ENCODE results near the gene EXOC3L1. TPM values are rescaled to one million over a fixed set of nuclear protein-coding genes. Genes with fewer than 3 reads are reported as not detected.

EXOC3L1 gene, protein sequence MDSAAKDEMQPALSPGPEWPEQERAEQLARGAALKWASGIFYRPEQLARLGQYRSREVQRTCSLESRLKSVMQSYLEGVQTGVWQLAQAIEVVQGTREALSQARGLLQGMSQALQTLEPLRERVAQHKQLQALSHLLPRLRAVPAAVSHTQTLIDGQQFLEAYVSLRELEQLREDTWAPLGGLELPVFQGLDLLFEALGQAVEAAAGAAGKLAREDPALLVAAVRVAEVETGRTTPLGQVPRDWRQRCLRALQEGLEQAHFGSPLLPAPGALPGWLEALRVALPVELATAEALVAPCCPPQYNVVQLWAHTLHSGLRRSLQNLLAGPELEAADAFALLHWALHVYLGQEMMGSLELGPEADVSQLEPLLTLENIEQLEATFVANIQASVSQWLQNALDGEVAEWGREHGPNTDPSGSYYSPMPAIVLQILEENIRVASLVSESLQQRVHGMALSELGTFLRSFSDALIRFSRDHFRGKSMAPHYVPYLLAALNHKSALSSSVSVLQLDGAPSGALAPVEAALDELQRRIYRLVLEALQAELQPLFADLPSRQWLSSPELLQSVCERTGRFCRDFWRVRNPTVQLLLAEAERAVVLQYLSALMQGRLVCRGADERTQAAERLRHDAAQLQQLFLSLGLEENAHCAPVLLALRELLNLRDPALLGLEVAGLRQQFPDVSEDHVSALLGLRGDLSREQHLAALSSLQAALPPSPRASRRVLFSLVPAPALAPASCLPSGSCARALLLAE
- under 1 TPM in 2 of 5 experiments, not detected in 3; 0.58 to 0.73 TPM for total RNA-seq
- not detected for polyA plus RNA-seq
- total RNA-seq: not detected

DNA sequence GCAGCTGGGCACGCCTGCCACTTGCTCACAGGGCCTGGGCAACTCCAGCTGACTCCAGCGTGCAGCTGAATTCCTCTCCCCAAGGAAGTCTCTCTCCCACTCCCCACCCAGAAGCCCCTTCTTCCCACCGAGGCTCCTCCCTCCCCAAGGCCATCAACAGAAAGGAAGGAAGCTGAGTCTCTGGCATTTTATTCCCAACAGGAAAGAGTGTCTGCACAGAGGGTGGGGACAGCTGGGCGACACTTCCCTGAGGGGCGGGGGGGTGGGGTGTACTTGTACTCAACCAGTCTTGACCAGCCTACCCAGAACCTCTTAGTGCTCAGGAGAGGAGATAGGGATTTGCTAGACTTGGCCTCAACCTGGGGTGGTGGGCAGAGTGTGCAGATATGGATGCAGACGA, at the start of gene EXOC3L1:
EXOC3L1 (minus strand) TSS at position 96 of the 400 bp plus-strand sequence. CDS start 460 bp downstream, outside the sequence.
- ATAC-seq (no peak), DNase-seq (no peak)
- Mint-ChIP-seq H3K4me3 (peak within 1 kb of the TSS in 4 of 10 donors; percentile 23 to 92 (median 42)), H3K9me3 (no peaks in the 10 kb centered on the region), H3K27ac (no peak within 1 kb of the TSS), H3K27me3 (peaks cover 0 to 15% (median 0%) of the 10 kb centered on the region in 5 donors), H3K36me3 (peaks cover 0 to 10% (median 0%) of the 10 kb centered on the region in 5 donors), H3K4me1 (peaks cover 13 to 44% (median 37%) of the 10 kb centered on the region in 7 donors)
- intact Hi-C loops (cut with micrococcal nuclease): no loop called here
- Histone ChIP-seq H3K4me1 (ENCODE audit: control insufficient read depth in 2 of 2, insufficient read depth in 2 of 2, low read length in 2 of 2) (peaks cover 31 to 34% of the 10 kb centered on the region in 2 donors), H3K27ac (ENCODE audit: low read depth, low read length) (no peak within 1 kb of the TSS), H3K9me3 (ENCODE audit: control insufficient read depth in 2 of 3, low read length in 3 of 3) (no peaks in the 10 kb centered on the region), H3K36me3 (ENCODE audit: control insufficient read depth in 2 of 3, insufficient read depth in 3 of 3, low read length in 3 of 3) (peaks cover 7 to 14% (median 10%) of the 10 kb centered on the region in 3 experiments), H3K4me3 (ENCODE audit: low read length) (no peak within 1 kb of the TSS), H3K27me3 (ENCODE audit: control insufficient read depth in 2 of 2, insufficient read depth in 2 of 2, low read length in 2 of 2) (no peaks in the 10 kb centered on the region)
- ChIA-PET CTCF (interaction anchor here (1.2 to 1.7 kb wide), 2 partner anchors 35 to 54 kb away, joined by 4 read pairs; no protein-coding TSS in a partner anchor), POLR2A (no interaction called here)

- CTCF ChIA-PET: interaction anchor here (0.6 to 1.7 kb wide), 3 partner anchors 12 to 286 kb away, joined by 3 to 6 read pairs (median 3); partner anchors contain the start of gene TMEM208
Measured at GRCh38 chr16:67238806-67239470, 49.0 kb upstream of the EXOC3L1 start.

DNA sequence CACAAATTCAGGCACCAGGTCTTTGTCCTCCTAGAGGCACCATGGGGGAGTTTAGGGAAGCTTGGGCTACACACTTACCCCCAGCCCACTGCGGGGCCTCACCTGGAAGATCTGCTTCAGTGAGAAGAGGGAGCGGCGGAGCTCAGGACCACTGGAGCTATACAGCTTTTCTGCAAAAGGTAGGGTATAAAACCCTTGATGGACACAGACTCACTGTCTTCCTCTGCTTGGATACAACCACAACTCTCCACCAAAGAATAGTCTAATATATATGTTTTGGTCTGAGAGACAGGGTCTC, 48.3 kb upstream of the EXOC3L1 start:
- no peak overlapping the region for H3K4me3 Mint-ChIP-seq
- H3K36me3 Mint-ChIP-seq: peaks cover 0 to 20% (median 7%) of the 10 kb centered on the region in 5 donors
- H3K4me1 Mint-ChIP-seq: peaks cover 0 to 28% (median 4%) of the 10 kb centered on the region in 7 donors
- Histone ChIP-seq H3K27ac (ENCODE audit: low read depth, low read length) (no peak overlapping the region), H3K4me3 (ENCODE audit: low read length) (no peak overlapping the region), H3K27me3 (ENCODE audit: control insufficient read depth in 2 of 2, insufficient read depth in 2 of 2, low read length in 2 of 2) (no peaks in the 10 kb centered on the region), H3K36me3 (ENCODE audit: control insufficient read depth in 2 of 3, insufficient read depth in 3 of 3, low read length in 3 of 3) (peaks cover 0 to 60% (median 3%) of the 10 kb centered on the region in 3 experiments), H3K9me3 (ENCODE audit: control insufficient read depth in 2 of 3, low read length in 3 of 3) (no peaks in the 10 kb centered on the region), H3K4me1 (ENCODE audit: control insufficient read depth in 2 of 2, insufficient read depth in 2 of 2, low read length in 2 of 2) (peaks cover 0 to 5% of the 10 kb centered on the region in 2 donors)
- DNase-seq (no peak), ATAC-seq (no peak)
- CTCF ChIA-PET: interaction anchor here (0.6 to 0.7 kb wide), 2 partner anchors 53 to 285 kb away, joined by 3 read pairs; no protein-coding TSS in a partner anchor
- H3K27me3 Mint-ChIP-seq: no peaks in the 10 kb centered on the region
- no peak overlapping the region for H3K27ac Mint-ChIP-seq
- POLR2A ChIA-PET: interaction anchor here (0.5 to 2.5 kb wide), 4 partner anchors 9 to 20 kb away, joined by 3 to 13 read pairs (median 4); partner anchors contain the start of gene TMEM208
- intact Hi-C loops (cut with micrococcal nuclease): no loop called here
- H3K9me3 Mint-ChIP-seq: no peaks in the 10 kb centered on the region

More at GRCh38 chr16:67238806-67239470, 49.0 kb upstream of the EXOC3L1 start:
- H3K27ac ChIP-seq (ENCODE audit: low read depth, low read length): no peak overlapping the region
- intact Hi-C loops (cut with micrococcal nuclease): no loop called here
- POLR2A ChIA-PET: interaction anchor here (0.5 to 2.5 kb wide), 4 partner anchors 9 to 20 kb away, joined by 3 to 13 read pairs (median 4); partner anchors contain the start of gene TMEM208
- no peak for ATAC-seq
- Mint-ChIP-seq H3K27ac (peak overlapping the region in 2 of 9 donors; percentile 14 to 38), H3K27me3 (no peaks in the 10 kb centered on the region), H3K4me1 (peaks cover 0 to 35% (median 5%) of the 10 kb centered on the region in 7 donors), H3K9me3 (no peaks in the 10 kb centered on the region), H3K4me3 (no peak overlapping the region), H3K36me3 (peaks cover 0 to 16% (median 7%) of the 10 kb centered on the region in 5 donors)
- no peaks in the 10 kb centered on the region for H3K27me3 ChIP-seq (ENCODE audit: control insufficient read depth in 2 of 2, insufficient read depth in 2 of 2, low read length in 2 of 2)
- no peak overlapping the region for H3K4me3 ChIP-seq (ENCODE audit: low read length)
- DNase-seq: no peak
- H3K4me1 ChIP-seq (ENCODE audit: control insufficient read depth in 2 of 2, insufficient read depth in 2 of 2, low read length in 2 of 2): peaks cover 0 to 10% of the 10 kb centered on the region in 2 donors
- peaks cover 0 to 55% (median 3%) of the 10 kb centered on the region in 3 experiments for H3K36me3 ChIP-seq (ENCODE audit: control insufficient read depth in 2 of 3, insufficient read depth in 3 of 3, low read length in 3 of 3)
- H3K9me3 ChIP-seq (ENCODE audit: control insufficient read depth in 2 of 3, low read length in 3 of 3): no peaks in the 10 kb centered on the region

GRCh38 chr16:67237396-67238277, 47.7 kb upstream of the EXOC3L1 start:
- H3K4me1 ChIP-seq (ENCODE audit: control insufficient read depth in 2 of 2, insufficient read depth in 2 of 2, low read length in 2 of 2): peaks cover 0 to 5% of the 10 kb centered on the region in 2 donors
- DNase-seq (no peak), ATAC-seq (no peak)
- H3K4me1 Mint-ChIP-seq: peaks cover 0 to 28% (median 4%) of the 10 kb centered on the region in 7 donors
- no peak overlapping the region for H3K4me3 ChIP-seq (ENCODE audit: low read length)
- POLR2A ChIA-PET: interaction anchor here (2.5 kb wide), 1 partner anchor 10 kb away, joined by 13 read pairs; the partner anchor contains the start of gene TMEM208
- H3K4me3 Mint-ChIP-seq: no peak overlapping the region
- peaks cover 0 to 23% (median 7%) of the 10 kb centered on the region in 5 donors for H3K36me3 Mint-ChIP-seq
- H3K9me3 Mint-ChIP-seq: no peaks in the 10 kb centered on the region
- CTCF ChIA-PET: no interaction called here
- no peaks in the 10 kb centered on the region for H3K9me3 ChIP-seq (ENCODE audit: control insufficient read depth in 2 of 3, low read length in 3 of 3)
- intact Hi-C loops (cut with micrococcal nuclease): no loop called here
- H3K27me3 Mint-ChIP-seq: no peaks in the 10 kb centered on the region
- peaks cover 0 to 61% (median 3%) of the 10 kb centered on the region in 3 experiments for H3K36me3 ChIP-seq (ENCODE audit: control insufficient read depth in 2 of 3, insufficient read depth in 3 of 3, low read length in 3 of 3)
- no peak overlapping the region for H3K27ac ChIP-seq (ENCODE audit: low read depth, low read length)
- H3K27me3 ChIP-seq (ENCODE audit: control insufficient read depth in 2 of 2, insufficient read depth in 2 of 2, low read length in 2 of 2): no peaks in the 10 kb centered on the region
- H3K27ac Mint-ChIP-seq: peak overlapping the region in 3 of 9 donors; percentile 16 to 67 (median 23)

GRCh38 chr16:67236563-67237395, 46.8 kb upstream of the EXOC3L1 start:
- Histone ChIP-seq H3K27me3 (ENCODE audit: control insufficient read depth in 2 of 2, insufficient read depth in 2 of 2, low read length in 2 of 2) (no peaks in the 10 kb centered on the region), H3K9me3 (ENCODE audit: control insufficient read depth in 2 of 3, low read length in 3 of 3) (no peaks in the 10 kb centered on the region), H3K36me3 (ENCODE audit: control insufficient read depth in 2 of 3, insufficient read depth in 3 of 3, low read length in 3 of 3) (peaks cover 0 to 64% (median 3%) of the 10 kb centered on the region in 3 experiments), H3K4me3 (ENCODE audit: low read length) (no peak overlapping the region), H3K27ac (ENCODE audit: low read depth, low read length) (no peak overlapping the region), H3K4me1 (ENCODE audit: control insufficient read depth in 2 of 2, insufficient read depth in 2 of 2, low read length in 2 of 2) (peaks cover 0 to 5% of the 10 kb centered on the region in 2 donors)
- peak overlapping the region in 7 of 9 donors; percentile 61 to 87 (median 77) for H3K27ac Mint-ChIP-seq
- ATAC-seq (peak; percentile 94), DNase-seq (peak; percentile 47 to 89 (median 53))
- H3K27me3 Mint-ChIP-seq: no peaks in the 10 kb centered on the region
- H3K4me3 Mint-ChIP-seq: peak overlapping the region in 7 of 10 donors; percentile 18 to 61 (median 50)
- peaks cover 0 to 21% (median 4%) of the 10 kb centered on the region in 7 donors for H3K4me1 Mint-ChIP-seq
- ChIA-PET POLR2A (interaction anchor here (0.8 to 2.5 kb wide), 3 partner anchors 9 to 45 kb away, joined by 4 to 13 read pairs (median 7); partner anchors contain the start of gene TMEM208), CTCF (no interaction called here)
- intact Hi-C loops (cut with micrococcal nuclease): loop anchor here in 1 of 2 donors (1.0 kb wide), 2 partner anchors 8 to 10 kb away; no protein-coding TSS in a partner anchor
- H3K36me3 Mint-ChIP-seq: peaks cover 0 to 23% (median 7%) of the 10 kb centered on the region in 5 donors
- no peaks in the 10 kb centered on the region for H3K9me3 Mint-ChIP-seq
